SKM-1 treated with dmso at 0.1 percent for 144 hours (cell line): ENCODE measurements around the gene FBXO17.

ENCODE experiments used
- DNase-seq: peaks from one replicate; lab custom pipeline; 2025; ENCODE audit not compliant: unreplicated experiment; lab: John Stamatoyannopoulos, UW

FBXO17 gene

DNA sequence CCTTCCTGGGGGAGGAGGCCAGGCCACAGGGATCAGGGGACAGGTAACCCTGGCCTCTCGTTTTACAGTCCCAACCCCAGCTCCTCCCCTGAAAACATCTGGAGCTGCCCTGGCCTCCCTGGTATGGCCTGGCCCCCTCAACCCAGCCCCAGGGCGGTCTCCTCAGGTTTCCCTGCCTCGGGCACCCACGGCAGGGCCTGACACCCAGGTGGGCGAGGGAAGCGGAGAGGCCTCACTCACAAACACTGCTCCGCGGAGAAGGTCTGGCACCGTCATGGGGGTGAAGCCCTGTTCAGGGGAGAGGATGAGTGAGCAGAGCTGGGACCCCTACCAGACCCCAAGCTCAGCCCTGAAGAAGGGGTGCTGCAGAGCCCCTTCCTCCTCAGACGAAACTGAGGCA lies 57.0 kb downstream of the FBXO17 start:
- DNase-seq, result no peak

DNA sequence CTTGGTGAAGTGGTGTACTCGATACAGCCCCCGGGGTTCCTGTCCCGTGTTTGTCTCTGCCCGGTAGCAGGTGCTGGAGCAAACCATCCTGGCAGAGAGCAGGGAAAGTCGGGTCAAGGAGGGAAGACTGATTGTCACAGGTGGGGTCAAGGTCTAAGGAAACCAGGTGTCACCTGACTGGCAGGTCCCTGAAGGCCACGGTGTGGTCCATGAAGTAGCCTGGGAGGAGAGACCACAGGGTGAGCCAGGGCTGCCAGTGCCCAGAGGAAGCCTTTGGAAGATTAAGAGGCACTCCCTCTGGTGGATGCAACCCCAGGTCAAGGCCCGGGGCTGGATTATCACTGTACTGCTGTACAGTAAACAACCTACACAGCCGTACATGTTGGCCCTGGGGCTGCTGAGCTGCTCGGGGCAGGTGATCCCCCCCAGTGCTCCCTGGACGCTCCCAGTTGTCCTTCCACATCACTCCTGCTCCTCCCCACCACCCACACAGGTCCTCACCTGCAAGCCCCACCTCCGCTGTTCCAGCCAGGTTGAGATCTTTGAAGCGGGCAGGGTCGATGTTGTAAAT lies 57.5 kb downstream of the FBXO17 start:
- no peak for DNase-seq

DNA sequence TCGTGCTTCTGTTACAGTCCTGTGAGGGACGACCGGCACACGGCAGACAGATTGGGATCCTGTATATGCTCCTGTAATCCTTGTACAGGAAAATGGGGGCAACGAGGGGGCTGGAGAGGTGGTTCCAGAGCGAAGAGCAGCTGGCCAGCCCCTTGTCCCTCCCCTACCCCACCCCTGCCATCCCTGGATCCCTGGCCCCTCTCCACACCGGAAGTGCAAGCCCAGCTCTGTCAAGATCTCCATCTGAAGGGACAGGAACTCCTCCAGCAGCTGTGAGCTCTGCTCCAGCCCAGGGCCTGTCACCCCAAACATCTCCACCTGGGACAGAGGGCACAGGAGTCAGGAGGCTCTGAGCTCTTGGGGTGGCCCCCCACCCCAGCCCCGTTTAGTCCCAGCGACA lies 58.0 kb downstream of the FBXO17 start:
- no peak for DNase-seq

DNA sequence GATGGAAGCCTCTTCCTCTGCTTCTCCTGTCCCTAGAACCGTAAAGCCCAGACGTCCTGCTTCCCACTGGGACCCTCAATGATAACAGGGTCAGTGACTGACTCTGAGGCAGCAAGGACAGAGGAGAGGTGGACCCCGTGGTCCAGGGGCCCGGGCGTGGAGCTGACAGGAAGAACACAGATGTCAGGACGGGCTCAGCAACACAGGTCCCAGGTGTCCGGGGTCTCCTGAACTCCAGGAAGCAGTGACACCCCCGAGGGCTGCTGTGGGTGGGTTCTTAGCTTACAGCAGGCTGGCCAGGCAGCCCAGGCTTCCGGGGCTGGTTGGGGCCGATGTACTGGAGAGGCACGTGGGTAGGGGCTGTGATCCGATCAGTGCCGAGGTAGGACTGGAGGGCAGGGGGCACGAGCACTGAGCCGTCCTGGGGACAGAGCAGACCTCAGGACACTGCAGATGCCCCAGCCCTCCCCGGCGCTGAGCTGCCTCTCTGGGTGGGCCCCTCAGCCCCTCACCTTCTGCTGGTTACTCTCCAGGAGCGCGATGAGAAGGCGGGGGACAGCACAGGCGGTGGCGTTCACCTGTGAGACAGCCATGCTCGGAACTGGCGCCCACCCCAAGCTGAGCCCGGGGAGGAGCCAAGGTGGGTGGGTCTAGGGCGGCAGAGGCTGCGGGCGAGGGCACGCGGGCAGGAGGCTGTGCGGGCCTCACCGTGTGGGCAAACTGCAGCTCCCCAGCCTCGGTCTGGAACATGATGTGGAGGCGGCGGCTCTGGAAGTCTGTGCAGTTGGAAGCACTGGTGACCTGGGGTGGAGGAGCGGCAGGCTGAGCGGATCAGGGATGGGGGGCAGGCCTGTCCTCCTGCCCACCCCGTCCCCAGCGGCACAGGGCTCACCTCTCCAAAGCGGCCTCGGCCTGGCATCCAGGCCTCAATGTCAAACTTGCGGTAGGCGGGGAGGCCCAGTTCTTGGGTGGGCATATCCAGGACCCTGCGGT lies 59.9 kb downstream of the FBXO17 start:
- DNase-seq, result no peak

DNA sequence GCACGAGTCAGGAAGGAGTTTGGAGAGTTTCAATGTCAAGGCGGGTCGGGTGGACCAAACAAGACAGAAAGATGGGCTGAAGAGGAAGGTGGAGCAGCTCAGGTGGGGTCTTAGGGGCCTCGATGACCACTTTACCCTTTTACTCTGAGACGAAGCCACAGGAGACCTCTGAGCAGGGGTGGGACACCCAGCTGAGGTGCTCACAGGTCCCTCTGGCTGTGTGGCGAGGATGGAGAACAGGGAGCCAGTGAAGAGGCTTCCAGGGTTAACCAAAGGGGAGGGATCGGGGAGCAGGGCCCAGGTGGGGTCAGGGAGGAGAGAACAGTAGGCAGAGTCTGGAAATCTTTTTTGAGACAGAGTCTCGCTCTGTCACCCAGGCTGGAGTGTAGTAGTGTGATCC lies 61.6 kb downstream of the FBXO17 start:
- DNase-seq, result no peak

DNA sequence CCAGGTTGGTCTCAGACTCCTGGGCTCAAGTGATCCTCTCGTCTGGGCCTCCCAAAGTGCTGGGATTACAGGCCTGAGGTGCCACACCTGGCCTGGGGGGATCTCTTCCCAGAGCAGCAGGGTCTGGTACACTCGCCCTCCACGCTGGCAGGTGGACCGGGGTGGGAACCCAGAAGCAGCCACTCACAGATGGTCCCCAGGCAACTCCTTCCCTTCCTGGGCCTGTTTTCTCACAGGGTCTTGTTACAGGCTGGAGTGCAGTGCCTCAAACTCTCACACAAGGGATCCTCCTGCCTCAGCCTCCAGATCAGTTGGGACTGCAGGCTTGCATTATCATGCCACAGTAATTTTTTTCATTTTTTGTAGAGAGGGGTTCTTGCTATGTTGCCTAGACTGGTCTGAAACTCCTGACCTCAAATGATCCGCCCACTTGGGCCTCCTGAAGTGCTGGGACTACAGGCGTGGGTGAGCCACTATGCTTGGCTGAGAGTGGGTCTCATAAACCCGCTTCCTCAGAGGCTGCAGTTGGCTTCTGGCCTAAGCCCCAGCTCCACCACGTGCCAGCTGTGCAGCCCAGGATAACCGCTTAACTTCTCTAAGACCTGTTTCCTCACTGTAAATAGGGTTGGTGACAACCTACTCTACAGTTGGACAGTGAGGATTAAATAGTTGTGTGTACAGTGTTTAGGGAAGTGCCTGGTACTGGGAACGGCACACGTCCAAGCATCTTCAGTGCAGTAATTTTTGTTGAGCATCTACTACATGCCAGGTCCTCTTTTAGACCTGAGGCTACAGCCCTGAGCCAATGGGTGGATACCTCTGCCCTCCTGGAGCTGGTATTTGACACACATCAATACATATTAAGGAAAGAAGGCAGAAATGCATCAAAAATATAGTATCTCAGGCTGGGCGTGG lies 62.7 kb downstream of the FBXO17 start:
- peak; percentile 8 for DNase-seq

DNA sequence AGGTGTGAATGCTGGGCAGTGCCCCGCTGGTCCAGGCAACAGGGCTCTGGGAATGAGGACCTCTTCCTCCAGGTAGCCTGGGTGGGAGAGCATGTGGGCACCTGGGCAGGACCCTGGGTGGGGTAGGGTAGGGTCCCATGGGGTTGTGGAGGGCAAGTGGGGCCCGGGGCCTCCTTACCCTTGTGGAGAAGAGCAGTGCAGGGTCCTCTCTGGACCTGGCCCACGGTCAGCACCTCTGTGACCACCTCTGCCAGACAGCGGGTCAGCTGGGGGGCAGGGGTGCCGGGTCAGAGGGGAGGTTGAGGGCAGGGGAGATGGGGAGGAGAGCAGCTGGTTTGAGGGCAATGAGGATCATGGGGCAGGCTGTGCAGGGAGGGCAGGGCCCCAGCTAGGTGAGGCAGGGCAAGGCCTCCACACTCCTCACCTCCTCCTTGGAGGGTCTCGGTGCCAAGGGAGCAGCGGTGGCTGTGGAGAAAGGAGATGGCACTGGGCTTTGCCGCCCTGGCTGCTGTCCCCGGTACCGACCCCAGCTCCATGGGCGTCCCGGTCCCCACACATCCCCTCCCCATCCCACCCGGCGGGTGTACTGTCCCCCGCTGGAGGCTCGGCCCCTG lies 64.0 kb downstream of the FBXO17 start:
- no peak for DNase-seq

DNA sequence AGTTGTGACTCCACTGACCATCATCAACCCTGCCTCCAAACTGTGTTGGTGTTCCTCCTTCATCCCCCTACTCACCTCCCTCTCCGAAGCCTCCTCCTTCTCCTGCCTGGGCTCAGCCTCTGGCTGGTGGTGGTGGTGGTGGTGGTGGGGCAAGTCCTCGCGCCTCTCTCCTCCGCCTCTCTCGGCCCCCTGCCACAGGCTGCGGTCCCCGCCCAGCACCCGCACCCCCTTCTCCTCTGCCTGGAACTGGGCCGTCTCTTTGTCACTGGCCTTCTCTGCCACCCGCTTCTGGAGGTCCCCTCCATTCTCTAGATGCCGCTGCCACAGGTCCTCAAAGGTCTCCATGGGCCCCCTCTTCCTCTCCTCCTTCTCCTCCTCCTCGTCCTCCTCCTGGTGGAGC lies 65.1 kb downstream of the FBXO17 start:
- no peak for DNase-seq

DNA sequence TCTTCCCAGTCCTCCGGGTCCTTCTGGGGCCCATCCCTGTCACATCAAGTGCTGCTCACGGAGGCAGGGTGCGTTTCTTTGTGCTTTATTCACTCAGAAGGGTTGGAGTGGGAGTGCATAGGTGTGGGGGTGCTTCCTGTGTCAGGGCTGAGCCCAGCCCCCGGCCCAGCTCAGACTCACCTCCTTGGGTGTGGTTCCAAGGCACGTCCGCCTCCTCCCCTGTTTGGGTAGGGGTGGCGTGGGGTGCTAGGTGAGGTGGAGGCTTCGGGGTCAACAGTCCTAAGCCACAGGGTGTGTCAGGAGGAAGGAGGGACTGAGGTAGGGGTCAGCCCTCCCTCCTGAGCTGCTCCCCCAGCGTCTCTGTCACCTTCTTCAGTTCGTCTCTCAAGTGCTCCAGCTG lies 66.6 kb downstream of the FBXO17 start:
- no peak for DNase-seq

DNA sequence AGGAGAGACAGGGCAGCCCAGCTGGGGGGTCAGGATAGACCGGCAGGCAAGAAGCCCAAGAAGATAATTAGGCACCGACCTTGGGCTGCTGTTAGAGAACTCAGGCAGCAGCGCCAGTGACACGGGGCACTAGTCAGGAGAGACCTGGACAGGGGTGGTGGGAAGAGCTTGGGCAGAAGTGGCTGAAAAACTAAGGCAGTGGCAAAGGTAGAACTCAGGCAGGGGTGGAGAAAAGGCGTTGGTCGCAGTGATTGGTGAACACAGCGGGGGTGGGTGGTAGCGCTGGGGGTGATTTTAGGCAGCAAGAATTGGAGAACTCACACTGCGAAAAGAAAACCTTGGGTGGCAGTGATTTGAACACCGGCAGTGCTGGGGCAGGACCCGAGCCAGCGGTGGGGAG lies 67.9 kb downstream of the FBXO17 start:
- DNase-seq, result no peak

DNA sequence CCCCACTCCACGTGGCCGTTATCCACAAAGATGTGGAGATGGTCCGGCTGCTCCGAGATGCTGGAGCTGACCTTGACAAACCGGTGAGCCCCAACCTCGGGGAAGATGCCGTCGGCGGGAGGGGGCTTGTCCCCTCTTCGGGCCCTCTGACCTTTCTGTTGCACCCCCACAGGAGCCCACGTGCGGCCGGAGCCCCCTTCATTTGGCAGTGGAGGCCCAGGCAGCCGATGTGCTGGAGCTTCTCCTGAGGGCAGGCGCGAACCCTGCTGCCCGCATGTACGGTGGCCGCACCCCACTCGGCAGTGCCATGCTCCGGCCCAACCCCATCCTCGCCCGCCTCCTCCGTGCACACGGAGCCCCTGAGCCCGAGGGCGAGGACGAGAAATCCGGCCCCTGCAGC lies 68.3 kb downstream of the FBXO17 start:
- no peak for DNase-seq

DNA sequence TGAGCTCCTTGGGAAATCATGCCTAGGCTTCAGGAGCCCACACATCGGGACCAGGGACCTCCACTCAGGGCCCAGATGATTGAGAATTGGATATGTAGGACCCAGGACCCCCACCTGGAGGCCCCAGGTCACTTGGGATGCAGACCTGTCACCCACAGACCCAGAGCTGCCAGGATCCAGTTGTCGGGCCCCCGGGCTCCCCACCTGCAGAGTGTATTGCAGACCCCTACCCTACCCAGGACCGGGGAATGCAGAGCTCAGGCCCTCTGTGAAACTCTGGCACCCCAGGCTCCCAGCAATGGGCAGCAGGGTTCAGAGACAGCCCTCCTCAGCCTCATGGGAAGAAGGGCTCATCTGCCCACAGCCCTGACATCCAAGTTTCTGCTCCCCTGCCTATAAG lies 69.9 kb downstream of the FBXO17 start:
- no peak for DNase-seq

DNA sequence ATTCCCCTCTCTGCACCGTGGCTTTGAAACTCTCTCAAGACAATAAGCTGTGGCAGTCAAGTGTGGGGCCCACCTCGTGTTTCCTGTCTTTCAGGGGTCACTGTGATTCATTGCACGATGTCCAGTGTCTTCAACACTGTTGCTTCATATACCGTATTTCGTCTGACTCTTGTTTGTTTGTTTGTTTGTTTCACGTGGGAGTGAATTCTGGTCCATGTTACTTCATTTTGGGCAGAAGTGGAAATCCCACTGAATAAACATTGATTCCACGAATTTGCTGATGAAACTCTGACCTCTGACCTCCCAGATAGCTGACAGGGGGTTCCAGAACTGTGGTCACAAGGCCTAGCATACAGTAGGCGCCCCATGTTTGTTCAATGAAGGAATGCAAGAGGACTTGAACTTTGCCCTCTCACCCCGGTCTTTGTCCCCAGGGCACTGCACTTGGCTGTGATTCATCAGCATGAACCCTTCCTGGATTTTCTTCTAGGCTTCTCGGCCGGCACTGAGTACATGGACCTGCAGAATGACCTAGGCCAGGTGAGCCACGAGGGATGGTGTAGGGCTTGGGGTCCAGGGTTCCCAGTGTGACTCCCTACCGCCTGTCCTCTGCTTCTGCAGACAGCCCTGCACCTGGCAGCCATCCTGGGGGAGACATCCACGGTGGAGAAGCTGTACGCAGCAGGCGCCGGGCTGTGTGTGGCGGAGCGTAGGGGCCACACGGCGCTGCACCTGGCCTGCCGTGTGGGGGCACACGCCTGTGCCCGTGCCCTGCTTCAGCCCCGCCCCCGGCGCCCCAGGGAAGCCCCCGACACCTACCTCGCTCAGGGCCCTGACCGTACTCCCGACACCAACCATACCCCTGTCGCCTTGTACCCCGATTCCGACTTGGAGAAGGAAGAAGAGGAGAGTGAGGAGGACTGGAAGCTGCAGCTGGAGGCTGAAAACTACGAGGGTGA lies 70.7 kb downstream of the FBXO17 start:
- no peak for DNase-seq

DNA sequence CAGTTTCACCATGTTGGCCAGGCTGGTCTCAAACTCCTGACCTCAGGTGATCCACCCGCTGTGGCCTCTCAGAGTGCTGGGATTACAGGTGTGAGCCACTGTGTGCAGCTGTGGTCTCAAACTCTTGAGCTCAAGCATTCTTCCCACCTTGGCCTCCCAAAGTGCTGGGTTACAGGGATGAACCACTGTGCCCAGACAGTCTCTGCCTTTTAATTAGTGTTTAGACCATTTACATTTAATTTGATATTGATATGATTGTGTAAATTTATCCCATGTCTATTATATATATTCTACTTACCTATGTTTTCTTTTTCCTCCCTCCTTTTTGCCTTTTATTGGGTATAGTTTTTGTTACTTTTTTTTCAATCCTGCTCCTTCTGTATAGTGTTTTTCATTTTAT lies 73.9 kb downstream of the FBXO17 start:
- no peak for DNase-seq

DNA sequence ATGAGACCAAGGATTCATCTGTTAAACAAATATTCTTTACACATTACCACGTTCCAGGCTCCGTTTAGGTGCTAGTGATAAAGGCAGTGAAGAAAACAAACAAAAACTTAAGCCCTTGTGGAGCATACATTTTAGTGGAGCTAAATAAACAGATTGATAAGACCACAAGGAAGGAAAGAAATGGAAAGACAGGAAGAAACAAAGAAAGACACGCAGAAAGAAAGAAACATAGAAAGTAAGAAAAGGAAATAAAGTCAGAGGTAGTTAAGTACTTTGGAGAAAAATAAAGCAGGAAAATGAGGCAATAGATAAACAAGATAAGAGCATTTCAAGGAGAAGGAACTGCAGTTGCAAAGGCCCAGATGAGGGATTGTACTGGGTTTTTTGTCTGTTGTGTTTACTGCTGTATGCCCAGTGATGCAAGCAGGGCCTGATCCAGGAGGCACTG lies 74.8 kb downstream of the FBXO17 start:
- DNase-seq, result no peak

DNA sequence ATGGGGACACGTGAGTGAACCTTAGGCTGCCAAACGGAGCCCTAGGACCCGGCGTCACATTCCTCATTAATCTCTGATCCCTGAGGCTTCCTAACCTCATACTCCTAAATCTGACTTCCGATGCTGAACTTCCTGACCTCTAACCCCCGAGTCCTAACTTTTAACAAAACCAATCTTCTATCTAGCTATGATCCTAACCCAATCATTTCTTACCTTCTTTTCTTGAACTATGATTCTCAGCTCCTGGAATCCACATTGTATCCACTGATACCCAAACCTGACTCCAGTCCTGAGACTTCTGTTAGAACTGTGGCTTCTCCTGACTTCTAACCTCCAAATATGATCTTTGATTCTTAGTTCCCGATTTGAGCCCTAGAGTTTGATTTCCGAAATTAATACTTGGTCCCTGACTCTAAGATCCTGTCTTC lies 75.3 kb downstream of the FBXO17 start:
- DNase-seq, result no peak

DNA sequence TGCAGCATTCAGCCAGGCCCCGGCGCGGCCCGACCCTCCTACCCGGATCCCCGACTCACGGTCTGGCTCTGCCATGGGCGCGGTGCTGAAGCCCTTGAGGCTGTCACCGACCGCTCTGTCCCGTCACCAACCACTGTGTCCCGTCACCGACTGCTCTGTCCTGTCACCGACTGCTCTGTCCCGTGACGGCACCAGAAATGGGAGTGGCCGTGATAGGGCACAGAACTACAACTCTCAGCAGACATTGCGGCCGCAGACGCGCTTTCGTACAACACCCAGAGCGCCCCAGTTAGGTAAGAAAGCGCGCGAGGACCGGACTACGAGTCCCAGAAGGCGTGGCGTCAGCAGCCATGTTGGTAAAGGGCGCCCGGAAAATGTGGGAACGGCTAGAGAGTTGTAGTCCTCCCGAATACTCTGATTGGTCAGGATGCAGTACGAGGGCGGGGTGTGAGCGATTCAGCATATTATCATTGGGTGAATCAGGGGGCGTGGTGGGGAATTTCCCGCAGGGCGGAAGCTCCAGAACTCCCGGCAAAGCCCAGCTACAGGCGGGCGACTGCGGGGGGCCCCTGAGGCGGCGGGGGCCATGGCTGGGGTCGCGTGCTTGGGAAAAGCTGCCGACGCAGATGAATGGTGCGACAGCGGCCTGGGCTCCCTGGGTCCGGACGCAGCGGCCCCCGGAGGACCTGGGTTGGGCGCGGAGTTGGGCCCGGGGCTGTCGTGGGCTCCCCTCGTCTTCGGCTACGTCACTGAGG lies 75.9 kb downstream of the FBXO17 start, which contains the start of the genes NFKBIB and SIRT2:
Gene NFKBIB, plus strand, starts transcription at position 523 of the 755 bp plus-strand sequence. Its CDS starts 64 bp downstream, at position 587.
Gene SIRT2, minus strand, starts transcription at position 172 of the 755 bp plus-strand sequence. Its CDS starts 97 bp downstream, at position 75.
- peak; percentile 99 for DNase-seq

DNA sequence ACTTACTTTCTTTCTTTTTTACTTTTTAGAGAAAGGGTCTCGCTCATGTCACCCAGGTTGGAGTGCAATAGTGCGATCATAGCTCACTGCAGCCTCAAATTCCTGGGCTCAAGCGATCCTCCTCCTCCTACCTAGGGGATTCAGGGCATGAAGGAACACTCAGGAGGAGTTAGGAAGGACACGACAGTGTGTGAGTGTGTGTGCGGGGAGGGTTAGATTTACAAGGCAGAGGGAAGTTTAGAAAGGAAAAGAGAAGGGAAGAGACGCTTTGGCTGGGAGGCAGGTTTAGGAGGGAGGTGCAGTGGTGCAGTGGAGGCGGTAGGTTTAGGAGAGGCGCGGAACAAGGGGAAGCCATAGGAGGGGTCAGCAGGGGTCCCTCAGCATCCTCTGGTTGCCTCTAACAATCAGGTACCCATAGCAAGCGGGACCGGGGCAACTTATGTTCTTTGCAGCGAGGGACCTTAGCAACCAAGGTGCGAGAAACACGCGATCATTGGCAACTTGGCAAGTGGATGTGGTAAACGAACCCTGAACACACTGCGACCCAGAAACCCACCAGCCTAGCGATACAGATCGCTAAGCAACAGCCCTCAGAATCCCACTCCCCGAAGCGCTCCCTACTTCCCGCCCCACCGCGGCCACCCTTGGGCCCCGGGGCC lies 76.6 kb downstream of the FBXO17 start:
- DNase-seq, result no peak
